ENCODE results near the gene ARMC7.
"Not testable (repeated sequence)": the region's sequence is repeated elsewhere in the genome, so short reads cannot be mapped to it uniquely, and the experiment has no call there.

ARMC7 gene

GRCh38 chr17:75130059-75130631 lies 20.4 kb downstream of the ARMC7 start:
- no peak for DNase-seq (ENCODE audit: low read depth)

- DNase-seq (ENCODE audit: low read depth), result no peak
These were observed 21.0 kb downstream of the ARMC7 start for GRCh38 chr17:75130632-75131277.

GRCh38 chr17:75131278-75132017 lies 21.7 kb downstream of the ARMC7 start, which contains the start of gene NT5C:
NT5C (minus strand) TSS chr17:75131742; CDS start chr17:75131707, 35 bp downstream.
- no peak for DNase-seq (ENCODE audit: low read depth)

DNA sequence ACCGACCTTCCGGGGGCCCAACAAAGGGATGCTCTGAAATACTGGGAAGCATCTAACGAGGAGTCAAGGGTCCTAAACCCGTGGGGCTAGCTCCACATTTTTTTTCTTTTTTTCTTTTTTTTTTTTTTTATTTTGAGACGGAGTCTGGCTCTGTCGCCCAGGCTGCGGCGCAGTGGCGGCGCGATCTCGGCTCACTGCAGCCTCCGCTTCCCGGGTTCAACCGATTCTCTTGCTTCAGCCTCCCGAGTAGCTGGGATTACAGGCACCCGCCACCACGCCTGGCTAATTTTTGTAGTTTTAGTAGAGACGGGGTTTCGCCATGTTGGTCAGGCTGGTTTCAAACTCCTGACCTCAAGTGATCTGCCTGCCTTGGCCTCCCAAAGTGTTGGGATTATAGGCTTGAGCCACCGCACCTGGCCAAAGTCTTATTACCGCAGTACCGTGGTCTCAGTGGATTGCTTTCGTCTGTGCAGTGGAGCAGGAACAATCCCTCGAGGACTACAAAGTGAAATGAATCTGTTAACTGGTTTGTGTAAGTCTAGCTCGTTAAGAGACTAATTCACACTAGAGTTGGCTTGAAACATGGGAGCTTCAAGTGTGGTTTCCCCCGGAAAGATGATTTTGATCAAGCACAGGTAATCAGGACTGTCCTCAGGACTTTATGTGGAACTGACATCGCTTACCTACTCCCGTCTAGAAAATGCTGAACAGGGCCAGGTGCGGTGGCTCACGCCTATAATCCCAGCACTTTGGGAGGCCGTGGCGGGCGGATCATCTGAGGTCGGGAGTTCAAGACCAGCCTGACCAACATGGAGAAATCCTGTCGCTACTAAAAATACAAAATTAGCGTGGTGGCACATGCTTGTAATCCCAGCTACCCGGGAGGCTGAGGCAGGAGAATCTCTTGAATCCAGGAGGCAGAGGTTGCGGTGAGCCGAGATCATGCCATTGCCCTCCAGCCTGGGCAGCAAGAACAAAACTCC lies 22.5 kb downstream of the ARMC7 start:
- not testable (repeated sequence) for DNase-seq (ENCODE audit: low read depth)

- DNase-seq (ENCODE audit: low read depth), result no peak
These were observed 23.2 kb downstream of the ARMC7 start for GRCh38 chr17:75133001-75133400.

DNA sequence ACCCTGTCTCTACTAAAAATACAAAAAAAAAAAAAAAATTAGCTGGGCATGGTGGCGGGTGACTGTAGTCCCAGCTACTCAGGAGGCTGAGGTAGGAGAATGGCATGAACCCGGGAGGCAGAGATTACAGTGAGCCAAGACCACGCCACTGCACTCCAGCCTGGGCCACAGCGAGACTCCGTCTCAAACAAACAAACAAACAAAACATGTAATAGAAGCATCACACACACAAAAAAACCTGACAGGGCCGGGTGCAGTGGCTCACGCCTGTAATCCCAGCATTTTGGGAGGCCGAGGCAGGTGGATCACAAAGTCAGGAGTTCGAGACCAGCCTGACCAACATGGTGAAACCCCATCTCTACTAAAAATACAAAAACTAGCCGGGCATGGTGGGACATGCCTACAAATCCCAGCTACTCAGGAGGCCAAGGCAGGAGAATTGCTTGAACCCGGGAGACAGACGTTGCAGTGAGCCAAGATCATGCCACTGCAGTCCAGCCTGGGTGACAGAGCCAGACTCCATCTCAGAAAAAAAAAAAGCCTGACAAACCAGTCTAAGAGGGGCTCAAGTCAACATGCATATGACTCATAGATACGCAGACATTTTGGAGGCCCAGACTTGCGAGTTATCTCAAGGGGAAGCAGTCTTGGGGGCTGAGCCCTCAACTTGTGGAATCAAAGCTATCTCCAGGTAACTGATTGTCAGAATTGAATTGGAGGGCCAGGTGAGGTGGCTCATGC lies 24.0 kb downstream of the ARMC7 start:
- not testable (repeated sequence) for DNase-seq (ENCODE audit: low read depth)

- no peak for DNase-seq (ENCODE audit: low read depth)
These were observed 25.7 kb downstream of the ARMC7 start for GRCh38 chr17:75135452-75135851.

- DNase-seq (ENCODE audit: low read depth), result no peak
These were observed 26.2 kb downstream of the ARMC7 start for GRCh38 chr17:75135946-75136345.

- DNase-seq (ENCODE audit: low read depth), result not testable (repeated sequence)
These were observed 28.0 kb downstream of the ARMC7 start for GRCh38 chr17:75137762-75138161.

- DNase-seq (ENCODE audit: low read depth), result no peak
These were observed 28.8 kb downstream of the ARMC7 start for GRCh38 chr17:75138519-75138918.

DNA sequence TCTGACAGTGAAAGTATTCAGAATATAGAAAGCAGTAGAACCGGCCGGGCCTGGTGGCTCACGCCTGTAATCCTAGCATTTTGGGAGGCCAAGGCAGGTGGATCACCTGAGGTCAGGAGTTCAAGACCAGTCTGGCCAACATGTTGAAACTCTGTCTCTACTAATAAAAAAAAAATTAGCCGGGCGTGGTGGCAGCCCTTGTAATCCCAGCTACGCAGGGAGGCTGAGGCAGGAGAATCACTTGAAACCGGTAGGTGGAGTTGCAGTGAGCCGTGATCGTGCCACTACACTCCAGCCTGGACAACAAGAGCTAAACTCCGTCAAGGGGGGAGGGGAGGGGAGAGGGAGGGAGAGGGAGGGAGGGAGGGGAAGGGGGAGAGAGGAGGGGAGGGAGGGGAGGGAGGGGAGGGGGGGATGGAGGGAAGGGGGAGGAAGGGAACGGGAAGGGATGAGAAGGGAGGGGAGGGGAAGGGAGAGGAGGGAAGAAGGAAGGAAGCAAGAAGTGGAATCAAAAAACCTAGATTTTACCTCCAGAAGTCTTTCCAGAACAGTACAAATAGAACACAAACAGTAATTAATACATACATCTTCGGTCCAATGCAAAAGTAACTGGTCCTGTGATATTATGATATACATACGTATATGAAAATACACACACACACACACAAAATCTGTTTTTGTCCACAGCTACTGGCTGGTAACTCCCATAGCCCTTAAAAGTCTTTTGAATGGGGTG lies 32.6 kb downstream of the ARMC7 start:
- DNase-seq (ENCODE audit: low read depth), result no peak

DNA sequence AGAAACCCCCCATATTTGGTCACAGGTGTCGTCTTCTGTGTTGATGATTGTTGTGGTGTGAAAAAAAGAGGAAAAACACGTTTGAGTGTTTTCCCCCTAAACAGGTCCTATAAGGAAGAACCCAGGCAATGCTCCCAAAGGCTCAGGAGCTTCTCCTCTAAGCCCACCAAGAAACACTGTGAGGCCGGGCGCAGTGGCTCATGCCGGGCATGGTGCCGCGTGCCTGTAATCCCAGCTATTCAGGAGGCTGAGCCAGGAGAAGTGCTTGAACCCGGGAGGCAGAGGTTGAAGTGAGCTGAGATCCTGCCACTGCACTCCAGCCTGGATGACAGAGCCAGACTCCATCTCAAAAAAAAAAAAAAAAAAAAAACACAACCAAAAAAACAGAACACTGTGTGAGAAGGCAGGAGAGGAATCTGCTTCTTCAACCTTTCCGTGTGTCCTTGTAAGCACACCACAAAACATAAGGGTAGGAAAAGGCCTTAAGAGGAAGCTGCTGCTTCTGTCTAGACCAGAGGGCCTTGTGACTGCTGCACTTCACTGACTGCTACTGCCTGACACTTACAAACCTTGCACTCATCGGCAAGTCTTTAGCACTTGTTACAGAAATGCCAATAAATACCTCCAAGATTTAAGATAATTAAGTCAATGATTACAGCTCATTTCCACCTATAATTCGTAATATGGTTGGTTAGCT lies 35.2 kb downstream of the ARMC7 start:
- no peak for DNase-seq (ENCODE audit: low read depth)

DNA sequence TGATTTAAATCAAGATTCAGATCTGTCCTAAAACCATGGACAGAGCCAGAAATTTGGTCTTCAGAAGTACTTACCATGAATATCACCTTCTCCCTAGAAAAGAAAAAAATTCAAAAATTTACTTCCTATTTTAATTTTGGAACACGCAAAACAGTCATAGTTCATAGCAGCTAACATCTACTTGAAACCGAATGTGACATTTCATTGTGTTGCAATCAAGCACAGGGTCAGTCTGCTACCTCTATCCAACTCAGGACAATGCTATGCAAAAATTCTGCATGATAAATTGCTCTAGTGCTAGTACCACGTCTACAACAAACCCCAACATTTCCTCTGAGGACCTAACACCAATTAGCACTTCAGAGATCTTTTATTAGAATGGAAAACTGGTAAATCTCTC lies 36.8 kb downstream of the ARMC7 start:
- DNase-seq (ENCODE audit: low read depth), result no peak

DNA sequence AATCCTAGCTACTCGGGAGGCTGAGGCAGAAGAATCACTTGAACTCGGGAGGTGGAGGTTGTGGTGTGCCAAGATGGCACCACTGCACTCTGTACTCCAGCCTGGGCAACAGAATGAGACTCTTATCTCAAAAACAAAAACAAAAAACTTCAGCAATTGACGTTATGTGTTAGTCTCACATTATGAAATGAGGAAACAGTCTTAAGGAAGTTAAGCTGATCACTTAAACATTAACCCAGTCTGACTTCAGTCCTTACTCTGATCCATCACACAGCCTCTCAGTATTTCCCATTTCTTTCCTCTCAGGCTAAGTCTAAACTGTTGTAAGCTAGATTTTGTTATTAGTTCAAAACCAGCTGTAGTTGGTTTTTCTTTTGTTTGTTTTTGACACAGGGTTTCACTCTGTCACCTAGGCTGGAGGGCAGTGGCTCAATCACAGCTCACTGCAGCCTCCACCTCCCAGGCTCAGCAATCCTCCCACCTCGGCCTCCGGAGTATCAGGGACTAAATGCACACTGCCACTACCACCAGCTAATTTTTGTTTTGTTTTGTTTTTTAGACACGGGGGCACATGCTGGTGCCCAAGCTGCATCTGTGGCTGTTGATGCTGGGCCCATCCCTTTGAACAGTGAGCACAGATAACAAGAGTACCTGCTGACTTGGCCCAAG lies 38.2 kb downstream of the ARMC7 start:
- no peak for DNase-seq (ENCODE audit: low read depth)

DNA sequence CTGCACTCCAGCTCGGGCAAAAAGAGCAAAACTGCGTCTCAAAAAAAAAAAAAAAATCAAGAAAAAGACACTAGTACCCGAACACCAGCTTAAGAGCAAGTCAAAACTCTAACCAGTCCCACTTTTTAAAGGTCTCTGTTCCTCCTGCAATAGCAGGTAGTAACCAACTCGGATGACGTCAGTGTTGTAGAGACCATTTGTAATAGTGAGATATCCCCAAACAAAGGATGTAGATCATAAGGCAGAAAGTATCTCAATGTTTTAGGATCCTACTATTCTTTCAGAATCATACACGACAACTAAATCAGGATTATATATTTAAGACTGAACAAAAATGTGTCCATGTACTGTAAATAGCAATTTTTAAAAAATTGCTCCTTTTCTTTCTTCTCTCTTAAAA lies 42.2 kb downstream of the ARMC7 start:
- no peak for DNase-seq (ENCODE audit: low read depth)

DNA sequence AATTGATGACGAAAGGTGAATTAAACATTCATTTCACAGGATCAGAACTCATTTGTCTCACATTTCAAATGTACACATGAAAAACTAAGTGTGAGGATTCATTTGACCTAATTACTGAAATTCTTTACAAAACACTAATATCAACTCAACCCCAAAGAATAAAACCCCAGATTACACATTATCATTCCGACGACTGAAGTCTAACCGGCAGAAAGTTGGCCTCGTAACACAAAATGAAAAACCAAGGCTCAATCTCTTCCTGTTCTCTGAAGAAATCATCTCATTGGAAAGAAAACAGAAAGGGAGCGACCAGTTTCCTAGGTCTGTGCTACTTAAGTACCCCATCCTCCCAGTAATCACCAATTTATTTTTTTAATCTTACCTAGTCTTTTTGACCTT lies 42.8 kb downstream of the ARMC7 start:
- DNase-seq (ENCODE audit: low read depth), result no peak

DNA sequence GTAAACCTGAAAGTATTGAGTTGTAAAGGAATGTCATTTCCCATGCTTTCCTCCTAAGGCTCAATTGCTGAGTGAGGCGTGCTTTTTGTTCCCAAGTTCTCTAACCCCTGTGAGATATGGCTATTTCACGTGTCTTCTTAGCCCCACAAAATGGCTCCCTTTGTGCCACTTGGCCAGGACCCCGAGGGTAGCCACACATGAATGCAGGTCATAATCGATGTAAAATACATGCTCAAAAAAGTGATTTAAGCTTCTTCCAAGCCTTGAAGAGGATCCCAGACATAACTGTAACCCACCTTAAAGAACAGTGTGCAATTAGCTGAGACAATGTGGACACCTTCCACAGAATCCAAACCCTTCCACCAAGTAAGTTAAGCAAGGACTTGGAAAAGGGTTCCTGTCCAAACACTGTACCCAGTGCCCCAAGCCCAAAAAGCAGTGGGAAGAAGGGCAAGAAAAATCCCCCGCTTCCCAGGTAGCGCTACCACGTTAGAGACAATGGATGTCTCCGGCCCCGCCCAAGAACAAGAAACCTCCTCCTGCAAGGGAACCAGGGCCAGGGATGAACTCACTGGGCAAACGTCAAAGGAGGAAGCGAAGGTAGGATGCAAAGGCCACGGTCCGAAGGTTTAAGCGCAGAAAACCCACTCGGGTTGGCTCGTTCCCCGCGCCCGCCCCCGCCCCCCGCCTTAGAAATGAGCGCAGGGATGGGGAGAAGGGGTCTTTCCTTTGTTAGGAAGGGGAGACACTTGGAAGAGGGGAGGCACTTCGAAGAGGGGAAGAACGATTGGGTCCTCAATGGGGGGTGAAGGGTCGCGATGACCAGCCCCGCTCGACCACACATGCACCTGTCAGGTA lies 43.4 kb downstream of the ARMC7 start:
- no peak for DNase-seq (ENCODE audit: low read depth)

DNA sequence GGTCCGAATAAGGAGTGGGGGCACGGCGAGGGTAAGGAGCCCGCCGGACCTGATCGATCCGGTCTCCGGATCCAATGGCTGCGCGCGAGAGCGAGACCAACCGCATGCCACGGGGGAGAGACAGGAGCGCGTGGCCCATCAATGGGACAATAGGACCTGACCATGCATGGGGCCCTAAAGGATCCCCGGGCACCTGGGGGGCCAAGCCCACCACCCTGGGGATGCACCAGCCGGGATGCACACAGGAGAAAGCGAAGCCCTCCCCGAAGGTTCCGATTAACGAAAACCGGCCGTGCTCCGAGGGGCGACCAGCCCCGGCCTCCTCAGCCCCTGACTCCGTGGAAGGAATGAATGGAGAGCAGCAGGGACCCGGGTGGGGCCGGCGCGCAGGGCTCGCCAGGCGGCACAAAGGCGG lies 44.0 kb downstream of the ARMC7 start:
- no peak for DNase-seq (ENCODE audit: low read depth)
